ENCODE results near the gene CCDC117.

Gene CCDC117

GRCh38 chr22:28830441-28830840 is 57.9 kb downstream of the CCDC117 start:
- no peak for DNase-seq (ENCODE audit: low read depth)

GRCh38 chr22:28831140-28832072 is 58.9 kb downstream of the CCDC117 start:
- DNase-seq (ENCODE audit: low read depth) = no peak

GRCh38 chr22:28832731-28833130 is 60.2 kb downstream of the CCDC117 start:
- no peak for DNase-seq (ENCODE audit: low read depth)

GRCh38 chr22:28833276-28833923 is 60.9 kb downstream of the CCDC117 start:
- no peak for DNase-seq (ENCODE audit: low read depth)

- no peak for DNase-seq (ENCODE audit: low read depth)
Measured at GRCh38 chr22:28835630-28836189, 63.2 kb downstream of the CCDC117 start.

- DNase-seq (ENCODE audit: low read depth) = no peak
Measured at GRCh38 chr22:28837640-28838039, 65.1 kb downstream of the CCDC117 start.
